ENCODE data around the gene ASTN2. TPM values are rescaled to one million over a fixed set of nuclear protein-coding genes. Genes with fewer than 3 reads are reported as not detected.

ASTN2 gene
- total RNA-seq, 6 experiments from 2014 or later: 0.91 to 3.1 (median 2.5) TPM

- H3K4me3 ChIP-seq: no peak overlapping the region
- no peak for TF ChIP-seq CTCF (IDR thresholded peaks at IDR 0.05)
- TF ChIP-seq POLR2A (IDR thresholded peaks at IDR 0.05): no peak
- DNase-seq: no peak
- H3K27me3 ChIP-seq: no peaks in the 10 kb centered on the region
- WGBS (ENCODE audit: insufficient coverage, low coverage, low lambda C conversion rate, missing lambda C conversion rate): 62% methylated on average over 7 of the region's 8 CpGs
- no peak overlapping the region for H3K27ac ChIP-seq
- no peak for ATAC-seq
- intact Hi-C loops (cut with DNase I): no loop called here
- no peaks in the 10 kb centered on the region for H3K36me3 ChIP-seq
- H3K4me1 ChIP-seq: no peaks in the 10 kb centered on the region
- no peaks in the 10 kb centered on the region for H3K9me3 ChIP-seq
Observed at GRCh38 chr9:116483622-116484491, 931.0 kb downstream of the ASTN2 start.

GRCh38 chr9:116482740-116483139, 932.1 kb downstream of the ASTN2 start:
- Histone ChIP-seq H3K9me3 (no peaks in the 10 kb centered on the region), H3K27me3 (no peaks in the 10 kb centered on the region), H3K27ac (no peak overlapping the region), H3K4me3 (no peak overlapping the region), H3K4me1 (no peaks in the 10 kb centered on the region), H3K36me3 (no peaks in the 10 kb centered on the region)
- DNase-seq: no peak
- intact Hi-C loops (cut with DNase I): no loop called here
- TF ChIP-seq CTCF (IDR thresholded peaks at IDR 0.05): no peak
- TF ChIP-seq POLR2A (IDR thresholded peaks at IDR 0.05): no peak
- ATAC-seq: no peak
- WGBS (ENCODE audit: insufficient coverage, low coverage, low lambda C conversion rate, missing lambda C conversion rate): 100% methylated on average over 1 of the region's 1 CpG

GRCh38 chr9:116480700-116481099, 934.2 kb downstream of the ASTN2 start:
- H3K27me3 ChIP-seq: no peaks in the 10 kb centered on the region
- WGBS (ENCODE audit: insufficient coverage, low coverage, low lambda C conversion rate, missing lambda C conversion rate): no CpG with 5 or more reads among the region's 4 CpGs
- no peak overlapping the region for H3K27ac ChIP-seq
- H3K4me3 ChIP-seq: no peak overlapping the region
- TF ChIP-seq CTCF (IDR thresholded peaks at IDR 0.05) (no peak), POLR2A (IDR thresholded peaks at IDR 0.05) (no peak)
- intact Hi-C loops (cut with DNase I): no loop called here
- ATAC-seq (no peak), DNase-seq (no peak)
- H3K36me3 ChIP-seq: no peaks in the 10 kb centered on the region
- no peaks in the 10 kb centered on the region for H3K4me1 ChIP-seq
- no peaks in the 10 kb centered on the region for H3K9me3 ChIP-seq

- Histone ChIP-seq H3K27ac (no peak overlapping the region), H3K4me3 (no peak overlapping the region), H3K9me3 (no peaks in the 10 kb centered on the region), H3K4me1 (no peaks in the 10 kb centered on the region), H3K36me3 (no peaks in the 10 kb centered on the region), H3K27me3 (no peaks in the 10 kb centered on the region)
- no peak for ATAC-seq
- DNase-seq: no peak
- TF ChIP-seq CTCF (IDR thresholded peaks at IDR 0.05) (no peak), POLR2A (IDR thresholded peaks at IDR 0.05) (no peak)
- intact Hi-C loops (cut with DNase I): no loop called here
Observed at GRCh38 chr9:116479967-116480366, 934.9 kb downstream of the ASTN2 start.

All from right lobe of liver (tissue), 6 donors.